Measurements from ENCODE around the gene SEPTIN14.

GRCh38 chr7:55786901-55787300, 75.7 kb downstream of the SEPTIN14 start:
- TF ChIP-seq CTCF (conservative IDR thresholded peaks at IDR 0.05; ENCODE audit: low read depth, low read length) (no peak), EZH2 (IDR thresholded peaks at IDR 0.05; ENCODE audit: borderline replicate concordance, low read depth, low read length, poor library complexity, severe bottlenecking) (no peak)
